GM19395 (cell line): ENCODE results near the gene ERFL.
"Not testable (repeated sequence)": the region's sequence is repeated elsewhere in the genome, so short reads cannot be mapped to it uniquely, and the experiment has no call there.

Experiments
- ATAC-seq: cut with Tn5 transposase; IDR thresholded peaks from one replicate; pipeline ENCODE4 v1.9.1; 2021; ENCODE audit warnings: mild to moderate bottlenecking, moderate library complexity; ENCODE audit not compliant: unreplicated experiment

ERFL gene

GRCh38 chr19:41944336-41944735 lies 16.1 kb upstream of the ERFL start:
- no peak for ATAC-seq

- no peak for ATAC-seq
These were observed 13.4 kb upstream of the ERFL start for GRCh38 chr19:41941410-41942202.

- no peak for ATAC-seq
These were observed 12.6 kb upstream of the ERFL start for GRCh38 chr19:41940731-41941409.

- no peak for ATAC-seq
These were observed 11.8 kb upstream of the ERFL start for GRCh38 chr19:41939861-41940730.

GRCh38 chr19:41939209-41939608 lies 11.0 kb upstream of the ERFL start:
- ATAC-seq: not testable (repeated sequence)

- ATAC-seq: no peak
These were observed 9.5 kb upstream of the ERFL start for GRCh38 chr19:41937525-41938468.

GRCh38 chr19:41936961-41937360 lies 8.7 kb upstream of the ERFL start:
- no peak for ATAC-seq

- ATAC-seq: no peak
These were observed 8.2 kb upstream of the ERFL start for GRCh38 chr19:41936416-41936850.

- no peak for ATAC-seq
These were observed 7.6 kb upstream of the ERFL start for GRCh38 chr19:41935760-41936415.

GRCh38 chr19:41934849-41935374 lies 6.7 kb upstream of the ERFL start:
- no peak for ATAC-seq

GRCh38 chr19:41933693-41934426 lies 5.6 kb upstream of the ERFL start:
- ATAC-seq: no peak

- no peak for ATAC-seq
These were observed 4.6 kb upstream of the ERFL start for GRCh38 chr19:41932720-41933332.

GRCh38 chr19:41932259-41932719 lies 4.0 kb upstream of the ERFL start:
- no peak for ATAC-seq

GRCh38 chr19:41930926-41931592 lies 2.8 kb upstream of the ERFL start:
- no peak for ATAC-seq

- no peak for ATAC-seq
These were observed 2.1 kb upstream of the ERFL start for GRCh38 chr19:41930322-41930722.

GRCh38 chr19:41929536-41930071 lies 1.4 kb upstream of the ERFL start:
- no peak for ATAC-seq

- ATAC-seq: no peak
These were observed 696 bp upstream of the ERFL start for GRCh38 chr19:41928754-41929535.
